OCI-LY1 (cell line): ENCODE measurements around the gene ACSS1.

Source experiments
- H2AFZ ChIP-seq: fragments of 200-600 bp; sonication (generic), shearing (Covaris generic); 2 replicates; pipeline ENCODE4 v1.6.0; 2014; ENCODE audit warnings: antibody characterized with exemption, mild to moderate bottlenecking, low read length
- H3F3A ChIP-seq: fragments of 200-600 bp; sonication (generic), shearing (Covaris generic); 2 replicates; pipeline ENCODE4 v1.6.0; 2014; ENCODE audit warnings: mild to moderate bottlenecking, antibody characterized with exemption, low read length, moderate library complexity; ENCODE audit not compliant: insufficient read depth
- H3K27ac ChIP-seq: fragments of 200-600 bp; sonication (generic); 2 replicates; pipeline ENCODE4 v1.5.1; 2014; ENCODE audit warnings: low read length, mixed run types, mild to moderate bottlenecking, low read depth; ENCODE audit not compliant: poor library complexity, severe bottlenecking
- H3K27me3 ChIP-seq: fragments of 200-600 bp; sonication (generic); 2 replicates; pipeline ENCODE4 v1.6.0; 2014; ENCODE audit warnings: antibody characterized with exemption, mild to moderate bottlenecking, low read length, moderate library complexity; ENCODE audit not compliant: insufficient read depth
- H3K36me3 ChIP-seq: fragments of 200-600 bp; sonication (generic); 2 replicates; pipeline ENCODE4 v1.6.1; 2014; ENCODE audit warnings: mild to moderate bottlenecking, antibody characterized with exemption, low read length, moderate library complexity, mixed read lengths; ENCODE audit not compliant: insufficient read depth
- H3K4me1 ChIP-seq: fragments of 200-600 bp; sonication (generic); 2 replicates; pipeline ENCODE4 v1.5.1; 2014; ENCODE audit warnings: mild to moderate bottlenecking, low read length, moderate library complexity; ENCODE audit not compliant: insufficient read depth, severe bottlenecking
- H3K4me2 ChIP-seq: fragments of 200-600 bp; sonication (generic), shearing (Covaris generic); 2 replicates; pipeline ENCODE4 v1.6.1; 2014; ENCODE audit warnings: low read length
- H3K4me3 ChIP-seq: fragments of 200-600 bp; sonication (generic); 2 replicates; pipeline ENCODE4 v1.5.1; 2014; ENCODE audit warnings: low read length, low read depth, mild to moderate bottlenecking, mixed read lengths; ENCODE audit not compliant: poor library complexity, severe bottlenecking
- H3K79me2 ChIP-seq: fragments of 200-600 bp; shearing (Covaris generic); 2 replicates; pipeline ENCODE4 v1.6.1; 2016; ENCODE audit warnings: mixed run types, low read length, mixed read lengths; ENCODE audit not compliant: insufficient read depth
- H3K9ac ChIP-seq: fragments of 200-600 bp; sonication (generic), shearing (Covaris generic); 2 replicates; pipeline ENCODE4 v1.6.1; 2014; ENCODE audit warnings: mild to moderate bottlenecking, low read length, mixed read lengths
- H3K9me2 ChIP-seq: fragments of 200-600 bp; sonication (generic), shearing (Covaris generic); 2 replicates; pipeline ENCODE4 v1.6.1; 2014; ENCODE audit warnings: low read depth, mild to moderate bottlenecking, low read length, mixed read lengths
- H3K9me3 ChIP-seq: fragments of 200-600 bp; shearing (Covaris generic); 2 replicates; pipeline ENCODE4 v1.6.1; 2014; ENCODE audit warnings: low read length, mixed read lengths
- H4K20me1 ChIP-seq: fragments of 200-600 bp; sonication (generic), shearing (Covaris generic); 2 replicates; pipeline ENCODE4 v1.6.0; 2016; ENCODE audit warnings: mild to moderate bottlenecking, low read length; ENCODE audit not compliant: insufficient read depth
- CTCF ChIP-seq: fragments of 200-600 bp; sonication (generic), shearing (Covaris generic); IDR thresholded peaks from 2 replicates; pipeline ENCODE4 v1.5.1; 2017; ENCODE audit warnings: mild to moderate bottlenecking, antibody characterized with exemption, low read length, moderate library complexity, mixed read lengths
- EZH2 ChIP-seq: fragments of 200-600 bp; sonication (generic), shearing (Covaris generic); IDR thresholded peaks from 2 replicates; pipeline ENCODE4 v1.8.0; 2017; ENCODE audit warnings: borderline replicate concordance, mixed run types, mild to moderate bottlenecking, antibody characterized with exemption, low read length, moderate library complexity, mixed read lengths

Gene ACSS1

GRCh38 chr20:25071734-25072133 is 13.8 kb upstream of the ACSS1 start:
- no peaks in the 10 kb centered on the region for H3F3A ChIP-seq
- H3K27ac ChIP-seq = no peak overlapping the region
- H3K4me3 ChIP-seq = no peak overlapping the region
- H3K9ac ChIP-seq = no peak overlapping the region
- no peaks in the 10 kb centered on the region for H3K9me3 ChIP-seq
- no peak overlapping the region for H2AFZ ChIP-seq
- no peaks in the 10 kb centered on the region for H3K79me2 ChIP-seq
- no peaks in the 10 kb centered on the region for H3K9me2 ChIP-seq
- 0 out of 2 replicates have a peak, but pooled peaks cover 3% of the 10 kb centered on the region for H3K27me3 ChIP-seq
- TF ChIP-seq CTCF (no peak), EZH2 (no peak)
- no peaks in the 10 kb centered on the region for H3K36me3 ChIP-seq
- H3K4me1 ChIP-seq = no peaks in the 10 kb centered on the region
- H4K20me1 ChIP-seq = no peaks in the 10 kb centered on the region
- no peak overlapping the region for H3K4me2 ChIP-seq

- Histone ChIP-seq H3K27me3 (0 out of 2 replicates have a peak, but pooled peaks cover 3% of the 10 kb centered on the region), H3K9me3 (no peaks in the 10 kb centered on the region), H3K9me2 (no peaks in the 10 kb centered on the region), H3K4me1 (no peaks in the 10 kb centered on the region), H2AFZ (no peak overlapping the region), H4K20me1 (no peaks in the 10 kb centered on the region), H3K79me2 (no peaks in the 10 kb centered on the region), H3K36me3 (no peaks in the 10 kb centered on the region), H3K27ac (no peak overlapping the region), H3K4me2 (no peak overlapping the region), H3K4me3 (no peak overlapping the region), H3K9ac (no peak overlapping the region), H3F3A (no peaks in the 10 kb centered on the region)
- TF ChIP-seq EZH2 (no peak), CTCF (no peak)
Measured at GRCh38 chr20:25070821-25071473, 13.0 kb upstream of the ACSS1 start.

- Histone ChIP-seq H3F3A (no peaks in the 10 kb centered on the region), H2AFZ (no peak overlapping the region), H3K9me2 (no peaks in the 10 kb centered on the region), H3K9ac (no peak overlapping the region), H3K9me3 (no peaks in the 10 kb centered on the region), H3K27me3 (no peaks in the 10 kb centered on the region), H3K4me2 (no peak overlapping the region), H3K27ac (no peak overlapping the region), H3K36me3 (no peaks in the 10 kb centered on the region), H3K4me1 (no peaks in the 10 kb centered on the region), H3K79me2 (no peaks in the 10 kb centered on the region), H4K20me1 (no peaks in the 10 kb centered on the region), H3K4me3 (no peak overlapping the region)
- TF ChIP-seq CTCF (no peak), EZH2 (no peak)
Measured at GRCh38 chr20:25067102-25067987, 9.4 kb upstream of the ACSS1 start.
